HPDE6-E6E7 (cell line): ENCODE measurements around the gene MPP3.
"Not testable (repeated sequence)": the region's sequence is repeated elsewhere in the genome, so short reads cannot be mapped to it uniquely, and the experiment has no call there.

Experiments used
- DNase-seq: peaks from one replicate; pipeline ENCODE4 v3.0.0; 2011; ENCODE audit warnings: missing footprints; ENCODE audit errors: extremely low spot score

MPP3 gene

GRCh38 chr17:43860927-43861622, 28.1 kb upstream of the MPP3 start:
- no peak for DNase-seq

- no peak for DNase-seq
Measured at GRCh38 chr17:43860077-43860725, 27.3 kb upstream of the MPP3 start.

DNA sequence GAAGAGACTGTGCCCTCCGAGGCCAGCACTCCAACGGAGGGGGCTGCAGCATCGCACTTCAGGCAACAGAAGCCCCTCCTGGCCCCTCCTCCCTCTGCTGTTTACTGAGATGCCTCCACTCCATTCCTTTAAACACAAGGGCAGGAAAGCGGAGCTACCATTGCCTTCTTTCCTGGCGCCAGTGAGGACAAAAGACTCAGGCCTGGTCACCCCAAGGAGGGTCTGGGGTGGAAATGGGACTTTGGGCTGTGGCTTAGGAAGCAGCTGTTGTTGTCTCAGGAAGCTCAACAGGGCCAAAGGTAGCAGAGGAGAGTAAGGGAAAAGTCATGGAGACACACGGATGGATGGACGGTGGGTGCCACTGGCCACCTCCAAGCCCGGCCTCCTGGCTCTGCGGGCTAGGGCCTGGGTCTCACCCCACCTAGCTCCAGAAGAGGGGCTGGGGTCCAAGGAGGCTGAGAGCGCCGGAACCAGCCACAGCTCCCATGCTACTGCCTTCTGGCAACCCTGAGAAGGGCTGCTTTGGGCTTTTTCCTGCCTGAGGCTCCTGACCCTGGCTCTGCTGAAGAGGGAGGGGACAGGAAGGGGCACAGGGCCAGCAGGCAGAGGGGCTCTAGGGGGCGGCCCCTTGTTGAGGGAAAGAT, 25.1 kb upstream of the MPP3 start:
- no peak for DNase-seq

DNA sequence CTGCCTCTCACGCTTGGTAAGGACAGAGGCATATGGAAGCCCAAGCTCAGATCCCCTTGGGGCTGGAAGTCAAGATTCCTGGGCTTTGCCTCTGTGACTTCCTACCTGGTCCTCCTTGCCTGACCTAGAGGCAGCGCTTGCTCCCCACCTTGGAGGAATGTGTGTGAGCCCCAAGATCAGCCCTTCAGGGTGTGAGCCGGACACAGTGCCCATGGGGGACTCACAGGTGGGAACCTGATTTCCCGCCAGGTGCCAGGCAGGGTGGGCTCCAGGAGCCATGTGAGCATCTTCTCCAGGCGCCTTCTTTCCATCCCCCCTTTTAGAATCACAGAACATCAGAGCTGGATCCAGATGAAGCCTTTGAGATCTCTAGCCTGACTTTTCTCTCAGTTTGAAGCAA, 24.2 kb upstream of the MPP3 start:
- DNase-seq: no peak

- DNase-seq: no peak
Measured at GRCh38 chr17:43856141-43856540, 23.2 kb upstream of the MPP3 start.

DNA sequence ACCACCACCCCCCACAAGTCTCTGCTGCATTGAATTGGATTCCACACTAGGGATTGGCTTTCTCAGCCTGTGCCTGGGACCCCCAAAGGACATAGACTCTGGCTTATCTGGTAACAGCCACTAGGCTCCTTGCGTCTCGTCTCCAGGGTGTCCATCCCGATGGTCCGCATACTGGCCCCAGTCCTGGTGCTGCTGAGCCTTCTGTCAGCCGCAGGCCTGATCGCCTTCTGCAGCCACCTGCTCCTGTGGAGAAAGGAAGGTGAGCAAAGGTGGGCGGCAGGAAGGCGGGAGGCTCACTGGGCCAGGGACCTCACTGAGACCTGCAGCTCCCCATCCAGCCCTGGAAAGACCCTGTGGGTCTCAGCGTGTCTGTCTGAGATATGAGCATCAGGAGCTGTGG, 22.1 kb upstream of the MPP3 start:
- no peak for DNase-seq

GRCh38 chr17:43854498-43854897, 21.6 kb upstream of the MPP3 start:
- DNase-seq: no peak

- no peak for DNase-seq
Measured at GRCh38 chr17:43853546-43853945, 20.6 kb upstream of the MPP3 start.

DNA sequence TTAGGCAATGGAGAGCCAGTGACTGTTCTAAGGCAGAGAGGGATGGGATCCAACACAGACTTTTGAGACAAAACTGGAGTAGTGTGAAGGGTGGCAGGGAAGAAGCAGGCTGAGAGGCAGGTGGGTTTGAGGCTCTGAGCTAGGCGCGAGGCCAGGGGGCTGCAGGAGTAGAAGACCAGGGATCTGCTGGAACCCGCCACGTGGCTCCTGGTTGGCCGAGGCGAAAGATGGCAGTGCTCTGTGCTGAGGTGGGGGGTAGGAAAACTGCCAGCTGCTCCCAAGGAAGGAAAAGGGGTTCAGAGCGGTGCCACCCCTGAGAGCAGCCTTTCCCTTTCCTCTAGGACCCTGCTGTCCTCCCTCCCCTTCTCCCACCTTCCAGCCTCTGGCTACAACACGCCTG, 19.6 kb upstream of the MPP3 start:
- no peak for DNase-seq

GRCh38 chr17:43849116-43849515, 16.2 kb upstream of the MPP3 start:
- DNase-seq: no peak

- DNase-seq: no peak
Measured at GRCh38 chr17:43848601-43849000, 15.7 kb upstream of the MPP3 start.

GRCh38 chr17:43846963-43847371, 14.0 kb upstream of the MPP3 start, which contains the start of gene CD300LG:
CD300LG (plus strand) TSS chr17:43847176; CDS start chr17:43847217, 41 bp downstream.
- no peak for DNase-seq

- DNase-seq: peak; percentile 86
Measured at GRCh38 chr17:43846221-43846712, 13.3 kb upstream of the MPP3 start.

DNA sequence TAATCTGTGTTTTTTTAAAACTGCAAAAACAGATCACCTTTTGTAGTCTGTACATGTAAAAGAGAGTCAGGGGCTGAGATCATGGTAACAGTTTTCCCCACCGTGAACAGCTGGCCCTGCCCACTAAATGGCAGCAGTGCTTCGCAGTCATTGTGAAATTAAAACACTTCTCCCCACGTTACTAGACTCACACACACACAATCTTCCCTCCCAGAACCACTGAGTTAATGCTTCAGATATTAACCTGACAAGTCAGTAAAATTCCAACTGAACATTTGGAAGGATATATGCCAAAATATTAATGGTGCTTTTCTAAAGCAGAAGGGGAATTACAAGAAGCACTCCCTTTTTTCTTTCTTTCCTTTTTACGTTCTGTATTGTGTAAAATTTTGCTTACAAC, 12.8 kb upstream of the MPP3 start:
- DNase-seq: no peak

- no peak for DNase-seq
Measured at GRCh38 chr17:43844241-43844640, 11.3 kb upstream of the MPP3 start.

GRCh38 chr17:43842975-43843325, 10.0 kb upstream of the MPP3 start:
- no peak for DNase-seq

DNA sequence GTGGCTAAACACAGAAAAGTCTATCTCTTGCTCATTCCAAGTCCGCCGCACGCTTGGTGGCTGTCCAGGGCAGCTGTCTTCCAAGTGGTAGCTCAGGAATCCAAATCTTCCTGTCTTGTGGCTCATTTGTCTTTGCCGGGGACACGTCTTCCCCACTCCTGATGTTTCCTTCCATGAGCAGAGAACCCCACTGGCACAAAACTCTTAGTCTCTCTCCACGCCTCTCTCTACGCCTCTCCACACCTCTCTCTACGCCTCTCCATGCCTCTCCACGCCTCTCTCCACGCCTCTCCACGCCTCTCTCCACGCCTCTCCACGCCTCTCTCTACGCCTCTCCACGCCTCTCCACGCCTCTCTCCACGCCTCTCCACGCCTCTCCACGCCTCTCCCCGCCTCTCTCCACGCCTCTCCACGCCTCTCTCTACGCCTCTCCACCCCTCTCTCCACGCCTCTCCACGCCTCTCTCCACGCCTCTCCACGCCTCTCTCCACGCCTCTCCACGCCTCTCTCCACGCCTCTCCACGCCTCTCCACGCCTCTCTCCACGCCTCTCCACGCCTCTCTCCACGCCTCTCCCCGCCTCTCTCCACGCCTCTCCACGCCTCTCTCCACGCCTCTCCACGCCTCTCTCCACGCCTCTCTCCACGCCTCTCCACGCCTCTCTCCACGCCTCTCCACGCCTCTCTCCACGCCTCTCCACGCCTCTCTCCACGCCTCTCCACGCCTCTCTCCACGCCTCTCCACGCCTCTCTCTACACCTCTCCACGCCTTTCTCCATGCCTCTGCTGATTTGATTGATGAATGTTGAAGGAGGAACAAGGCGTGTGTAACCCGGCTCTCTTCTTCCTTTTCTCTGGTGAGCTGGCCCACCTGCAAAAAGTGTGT, 9.4 kb upstream of the MPP3 start:
- not testable (repeated sequence) for DNase-seq

GRCh38 chr17:43841282-43841681, 8.3 kb upstream of the MPP3 start:
- no peak for DNase-seq

DNA sequence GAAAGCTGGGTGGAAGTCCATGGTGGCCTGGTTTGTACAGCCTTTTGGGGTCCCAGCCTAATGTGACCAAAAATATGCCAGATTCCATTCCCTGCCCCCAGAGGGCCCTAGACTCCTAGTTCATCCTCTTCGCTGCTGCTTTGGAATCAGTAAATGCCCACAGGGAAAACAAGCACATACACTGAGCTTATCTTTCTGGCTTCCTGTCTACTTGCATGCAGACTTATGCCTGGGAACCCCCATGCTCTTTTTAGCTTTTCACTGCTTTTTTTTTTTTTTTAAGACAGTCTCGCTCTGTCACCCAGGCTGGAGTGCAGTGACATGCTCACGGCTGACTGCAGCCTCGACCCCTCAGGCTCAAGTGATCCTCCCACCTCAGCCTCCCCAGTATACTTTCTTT, 7.9 kb upstream of the MPP3 start:
- no peak for DNase-seq

GRCh38 chr17:43839670-43840108, 6.7 kb upstream of the MPP3 start:
- peak; percentile 36 for DNase-seq

- DNase-seq: no peak
Measured at GRCh38 chr17:43834106-43834505, 1.2 kb upstream of the MPP3 start.
